GM12874 (cell line): ENCODE results near the gene SLC2A9.

ENCODE experiments used
- CTCF ChIP-seq: IDR thresholded peaks from 2 replicates; pipeline ENCODE4 v1.5.1; 2011; ENCODE audit warnings: low read depth, mild to moderate bottlenecking, control low read depth, low read length, moderate library complexity; ENCODE audit not compliant: insufficient read depth

SLC2A9 gene

GRCh38 chr4:10017037-10017893, 4.0 kb downstream of the SLC2A9 start:
- TF ChIP-seq CTCF, result no peak

GRCh38 chr4:10016169-10016568, 5.1 kb downstream of the SLC2A9 start:
- no peak for TF ChIP-seq CTCF

DNA sequence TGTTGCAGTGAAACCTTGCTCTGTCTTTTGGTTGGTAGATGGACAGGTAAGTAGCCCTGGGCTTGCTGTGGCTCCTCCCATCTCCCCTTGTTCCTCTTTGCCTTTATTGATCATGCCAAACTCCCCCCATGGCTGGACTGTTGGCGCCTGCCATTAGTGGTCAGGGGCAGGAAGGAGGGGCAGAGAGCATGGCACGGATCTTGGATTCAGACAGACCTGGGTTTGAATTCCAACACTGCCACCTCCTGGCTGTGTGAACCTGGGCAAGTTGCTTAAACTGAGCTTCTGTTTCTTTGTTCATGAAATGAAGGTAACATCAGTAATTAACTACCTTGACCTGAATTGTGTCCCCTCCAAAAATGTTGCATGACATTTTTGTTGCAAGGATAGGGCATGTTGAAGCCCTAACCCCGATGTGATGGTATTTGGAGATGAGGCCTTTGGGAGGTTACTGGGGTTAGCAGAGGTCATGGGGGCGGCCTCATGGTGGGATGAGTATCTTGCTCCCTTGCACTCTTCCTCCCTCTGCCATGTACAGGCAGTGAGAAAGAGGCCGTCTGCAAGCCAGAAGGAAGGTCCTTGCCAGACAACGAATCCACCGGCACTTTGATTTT, 6.0 kb downstream of the SLC2A9 start:
- peak; percentile 69 for TF ChIP-seq CTCF

DNA sequence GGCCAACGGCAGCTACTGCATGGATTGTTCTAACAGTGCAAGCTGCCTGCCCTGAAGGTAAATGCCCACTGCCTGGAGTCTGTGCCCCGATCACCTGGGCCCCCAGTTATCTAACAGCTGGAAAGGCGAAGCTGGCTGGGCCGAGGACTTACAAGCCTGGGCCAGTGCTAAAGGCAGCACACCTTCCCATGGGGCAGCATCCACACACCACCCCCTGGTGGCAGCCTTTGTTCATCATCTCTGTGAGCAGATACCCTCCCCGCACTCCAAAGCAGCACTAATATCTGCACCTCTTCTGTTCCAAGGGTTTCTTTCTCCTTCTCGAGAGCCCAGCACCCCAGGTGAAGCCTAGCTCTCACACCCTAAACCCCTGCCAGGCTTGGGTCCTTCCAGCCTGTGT, 7.6 kb downstream of the SLC2A9 start:
- peak; percentile 69 for TF ChIP-seq CTCF

DNA sequence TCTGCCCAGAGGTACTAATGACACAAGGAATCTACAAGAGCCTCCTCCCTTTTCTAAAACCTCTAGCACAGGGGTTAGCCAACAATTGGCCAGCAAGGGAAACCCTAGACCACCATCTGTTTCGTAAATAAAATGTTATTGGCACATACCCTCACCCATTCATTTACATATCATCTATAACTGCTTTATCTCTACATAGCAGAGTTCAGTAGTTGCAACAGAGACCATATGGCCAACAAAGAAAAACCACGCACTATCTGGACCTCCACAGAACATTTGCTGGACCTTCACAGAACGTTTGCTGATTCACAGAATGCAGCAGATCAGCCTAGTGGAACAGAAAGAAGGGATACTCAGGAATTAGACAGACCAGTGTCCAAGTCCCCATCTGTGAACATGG, 9.4 kb downstream of the SLC2A9 start:
- TF ChIP-seq CTCF, result no peak

- TF ChIP-seq CTCF, result no peak
Observed at GRCh38 chr4:10011277-10011676, 10.0 kb downstream of the SLC2A9 start.

- TF ChIP-seq CTCF, result no peak
Observed at GRCh38 chr4:10009861-10010500, 11.3 kb downstream of the SLC2A9 start.
